Type B pancreatic cell (in vitro differentiated cells): ENCODE results near the gene KLHDC4. TPM values are rescaled to one million over a fixed set of nuclear protein-coding genes. Genes with fewer than 3 reads are reported as not detected.
"Not testable (repeated sequence)": the region's sequence is repeated elsewhere in the genome, so short reads cannot be mapped to it uniquely, and the experiment has no call there.

ENCODE experiments used
- DNase-seq: peaks from one replicate; pipeline ENCODE4 v3.0.0; 2021; ENCODE audit warnings: mixed read lengths; ENCODE audit not compliant: unreplicated experiment; ENCODE audit errors: extremely low spot score
- H3K27ac Mint-ChIP-seq: 2 replicates; pipeline ENCODE4 v1.8.0; 2021; ENCODE audit warnings: mild to moderate bottlenecking, mixed read lengths
- H3K27me3 Mint-ChIP-seq: 2 replicates; pipeline ENCODE4 v1.8.0; 2021; ENCODE audit warnings: mixed read lengths
- H3K36me3 Mint-ChIP-seq: 2 replicates; pipeline ENCODE4 v1.8.0; 2021; ENCODE audit warnings: mixed read lengths
- H3K4me1 Mint-ChIP-seq: one replicate; pipeline ENCODE4 v1.8.0; 2021; ENCODE audit warnings: mixed read lengths; ENCODE audit not compliant: unreplicated experiment
- H3K4me3 Mint-ChIP-seq: 2 replicates; pipeline ENCODE4 v1.8.0; 2021; ENCODE audit warnings: mild to moderate bottlenecking, mixed read lengths
- H3K9me3 Mint-ChIP-seq: 2 replicates; pipeline ENCODE4 v1.8.0; 2021; ENCODE audit warnings: mixed read lengths
- total RNA-seq: library from RNA; stranded (reverse); gene quantifications from 2 replicates; pipeline ENCODE4 v1.2.1, GENCODE V29; 2021; ENCODE audit warnings: low replicate concordance
- TF ChIP-seq, protein P1 (sequence below): fragments of 200-600 bp; sonication (generic); conservative IDR thresholded peaks from 2 replicates; pipeline ENCODE4 v1.5.0; 2021; ENCODE audit warnings: antibody characterized with exemption, mild to moderate bottlenecking

KLHDC4 gene
- total RNA-seq, 1 donor from 2014 or later: 43.4 TPM

GRCh38 chr16:87729266-87729954, 36.4 kb downstream of the KLHDC4 start:
- Mint-ChIP-seq H3K27me3 (no peaks in the 10 kb centered on the region), H3K4me3 (no peak overlapping the region), H3K27ac (no peak overlapping the region), H3K36me3 (peaks cover 22% of the 10 kb centered on the region), H3K4me1 (peaks cover 9% of the 10 kb centered on the region), H3K9me3 (no peaks in the 10 kb centered on the region)
- DNase-seq: no peak
- TF ChIP-seq, protein P1, sequence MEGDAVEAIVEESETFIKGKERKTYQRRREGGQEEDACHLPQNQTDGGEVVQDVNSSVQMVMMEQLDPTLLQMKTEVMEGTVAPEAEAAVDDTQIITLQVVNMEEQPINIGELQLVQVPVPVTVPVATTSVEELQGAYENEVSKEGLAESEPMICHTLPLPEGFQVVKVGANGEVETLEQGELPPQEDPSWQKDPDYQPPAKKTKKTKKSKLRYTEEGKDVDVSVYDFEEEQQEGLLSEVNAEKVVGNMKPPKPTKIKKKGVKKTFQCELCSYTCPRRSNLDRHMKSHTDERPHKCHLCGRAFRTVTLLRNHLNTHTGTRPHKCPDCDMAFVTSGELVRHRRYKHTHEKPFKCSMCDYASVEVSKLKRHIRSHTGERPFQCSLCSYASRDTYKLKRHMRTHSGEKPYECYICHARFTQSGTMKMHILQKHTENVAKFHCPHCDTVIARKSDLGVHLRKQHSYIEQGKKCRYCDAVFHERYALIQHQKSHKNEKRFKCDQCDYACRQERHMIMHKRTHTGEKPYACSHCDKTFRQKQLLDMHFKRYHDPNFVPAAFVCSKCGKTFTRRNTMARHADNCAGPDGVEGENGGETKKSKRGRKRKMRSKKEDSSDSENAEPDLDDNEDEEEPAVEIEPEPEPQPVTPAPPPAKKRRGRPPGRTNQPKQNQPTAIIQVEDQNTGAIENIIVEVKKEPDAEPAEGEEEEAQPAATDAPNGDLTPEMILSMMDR: no peak

GRCh38 chr16:87728026-87728425, 37.8 kb downstream of the KLHDC4 start:
- Mint-ChIP-seq H3K36me3 (peaks cover 28% of the 10 kb centered on the region), H3K4me3 (no peak overlapping the region), H3K27ac (no peak overlapping the region), H3K27me3 (no peaks in the 10 kb centered on the region), H3K9me3 (no peaks in the 10 kb centered on the region), H3K4me1 (peaks cover 15% of the 10 kb centered on the region)
- TF ChIP-seq, protein P1: no peak
- DNase-seq: no peak

DNA sequence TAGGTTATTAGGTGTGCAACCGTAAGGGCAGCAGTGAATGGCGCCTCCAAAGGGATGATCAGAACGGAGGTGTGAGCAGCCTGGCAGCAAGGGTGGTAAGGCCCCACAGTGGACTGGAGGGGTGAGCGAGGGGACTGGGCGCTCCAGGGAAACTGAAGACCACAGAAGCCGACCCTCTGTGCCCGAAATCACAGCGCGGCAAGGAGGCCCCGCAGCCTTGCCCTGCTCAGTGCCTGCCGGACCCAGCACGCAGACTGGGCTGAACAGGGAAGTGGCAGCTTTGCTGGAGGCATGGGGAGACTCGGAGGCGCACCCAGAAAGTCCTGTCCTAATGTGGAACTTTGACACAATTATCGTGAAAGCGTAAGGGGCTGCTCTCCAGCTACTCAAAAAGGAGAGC, 38.4 kb downstream of the KLHDC4 start:
- peaks cover 20% of the 10 kb centered on the region for H3K4me1 Mint-ChIP-seq
- H3K27me3 Mint-ChIP-seq: no peaks in the 10 kb centered on the region
- TF ChIP-seq, protein P1: no peak
- H3K36me3 Mint-ChIP-seq: peaks cover 29% of the 10 kb centered on the region
- no peaks in the 10 kb centered on the region for H3K9me3 Mint-ChIP-seq
- H3K27ac Mint-ChIP-seq: no peak overlapping the region
- no peak overlapping the region for H3K4me3 Mint-ChIP-seq
- DNase-seq: no peak

GRCh38 chr16:87726577-87726976, 39.2 kb downstream of the KLHDC4 start:
- not testable (repeated sequence) for H3K27me3 Mint-ChIP-seq, DNase-seq, H3K27ac Mint-ChIP-seq, H3K9me3 Mint-ChIP-seq, H3K4me3 Mint-ChIP-seq
- Mint-ChIP-seq H3K4me1 (peaks cover 28% of the 10 kb centered on the region), H3K36me3 (peaks cover 35% of the 10 kb centered on the region)

DNA sequence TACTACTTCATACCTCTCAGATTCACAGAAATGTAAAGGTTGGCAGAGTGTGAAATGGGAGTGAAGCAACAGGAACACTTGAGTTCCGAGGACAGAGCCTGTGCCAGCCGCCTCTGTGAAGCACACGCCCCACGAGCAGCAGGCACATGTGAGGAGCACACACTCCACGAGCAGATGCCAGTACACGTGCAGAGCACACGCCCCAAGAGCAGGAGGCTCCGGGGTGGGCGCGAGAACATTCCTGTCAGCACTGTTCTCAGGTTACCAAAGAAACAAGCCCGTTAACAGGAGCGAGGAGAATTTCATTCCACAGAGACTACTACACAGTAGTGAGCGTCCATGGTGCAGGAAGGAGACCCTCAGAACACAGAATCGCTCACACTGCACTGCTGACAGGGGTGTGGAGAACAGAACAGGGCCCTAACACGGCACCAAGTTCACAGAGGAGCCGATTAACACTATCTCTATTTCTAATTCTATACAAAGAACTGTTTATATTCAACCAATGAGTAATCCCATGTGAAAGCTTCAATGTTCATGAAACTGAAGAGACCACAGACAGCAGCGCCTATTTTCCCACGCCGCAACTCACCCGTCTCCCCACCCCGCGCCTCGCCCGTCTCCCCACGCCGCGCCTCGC, 40.1 kb downstream of the KLHDC4 start:
- Mint-ChIP-seq H3K4me3 (no peak overlapping the region), H3K27ac (peak overlapping the region; percentile 26), H3K9me3 (no peaks in the 10 kb centered on the region), H3K4me1 (peaks cover 28% of the 10 kb centered on the region), H3K27me3 (no peaks in the 10 kb centered on the region), H3K36me3 (peaks cover 34% of the 10 kb centered on the region)
- no peak for DNase-seq
- TF ChIP-seq, protein P1: no peak
